ENCODE measurements around the gene TBX6.

Gene TBX6

GRCh38 chr16:30095166-30096078 lies 3.7 kb upstream of the TBX6 start:
- no peak for TF ChIP-seq CTCF (IDR thresholded peaks at IDR 0.05; ENCODE audit: control extremely low read depth, extremely low read depth, low read depth, missing control alignments)
- no peak for DNase-seq (ENCODE audit: extremely low spot score)
- ChIA-PET CTCF (interaction anchor here (3.4 kb wide), 1 partner anchor 17 kb away, joined by 29 read pairs; the partner anchor contains the start of gene GDPD3), POLR2A (no interaction called here)

GRCh38 chr16:30094541-30095165 lies 2.9 kb upstream of the TBX6 start:
- TF ChIP-seq CTCF (IDR thresholded peaks at IDR 0.05; ENCODE audit: control extremely low read depth, extremely low read depth, low read depth, missing control alignments), result no peak
- DNase-seq (ENCODE audit: extremely low spot score), result no peak
- CTCF ChIA-PET, result interaction anchor here (1.6 to 3.4 kb wide), 2 partner anchors 18 to 24 kb away, joined by 3 to 29 read pairs; partner anchors contain the start of gene GDPD3
- POLR2A ChIA-PET, result interaction anchor here (0.7 kb wide), 1 partner anchor 439 kb away, joined by 5 read pairs; no protein-coding TSS in a partner anchor

GRCh38 chr16:30092373-30093010 lies 768 bp upstream of the TBX6 start:
- peak; percentile 95 for TF ChIP-seq CTCF (IDR thresholded peaks at IDR 0.05; ENCODE audit: control extremely low read depth, extremely low read depth, low read depth, missing control alignments)
- CTCF ChIA-PET, result interaction anchor here (0.7 to 4.6 kb wide), 37 partner anchors 11 to 536 kb away, joined by 3 to 102 read pairs (median 5); partner anchors contain the start of genes ALDOA, C16orf92, CORO1A and DCTPP1
- DNase-seq (ENCODE audit: extremely low spot score), result peak; percentile 93
- POLR2A ChIA-PET, result interaction anchor here (0.6 to 1.6 kb wide), 9 partner anchors 10 to 827 kb away, joined by 3 to 13 read pairs (median 5); partner anchors contain the start of gene ALDOA

GRCh38 chr16:30090610-30091331 lies 953 bp downstream of the TBX6 start:
- ChIA-PET POLR2A (interaction anchor here (0.7 to 1.6 kb wide), 4 partner anchors 8 to 272 kb away, joined by 5 to 13 read pairs (median 6); partner anchors contain the start of gene ALDOA), CTCF (interaction anchor here (0.8 to 4.6 kb wide), 15 partner anchors 12 to 339 kb away, joined by 3 to 102 read pairs (median 7); partner anchors contain the start of genes ALDOA, C16orf92, CORO1A and DCTPP1)
- no peak for DNase-seq (ENCODE audit: extremely low spot score)
- TF ChIP-seq CTCF (IDR thresholded peaks at IDR 0.05; ENCODE audit: control extremely low read depth, extremely low read depth, low read depth, missing control alignments), result no peak

- POLR2A ChIA-PET, result interaction anchor here (0.5 to 1.2 kb wide), 2 partner anchors 24 to 524 kb away, joined by 3 to 4 read pairs; partner anchors contain the start of gene ALDOA
- CTCF ChIA-PET, result interaction anchor here (4.6 kb wide), 1 partner anchor 11 kb away, joined by 102 read pairs; the partner anchor contains the start of gene PPP4C
- DNase-seq (ENCODE audit: extremely low spot score), result no peak
- no peak for TF ChIP-seq CTCF (IDR thresholded peaks at IDR 0.05; ENCODE audit: control extremely low read depth, extremely low read depth, low read depth, missing control alignments)
Observed at GRCh38 chr16:30088832-30089624, 2.7 kb downstream of the TBX6 start.
